Measurements from ENCODE around the gene ABLIM2.

Gene ABLIM2

DNA sequence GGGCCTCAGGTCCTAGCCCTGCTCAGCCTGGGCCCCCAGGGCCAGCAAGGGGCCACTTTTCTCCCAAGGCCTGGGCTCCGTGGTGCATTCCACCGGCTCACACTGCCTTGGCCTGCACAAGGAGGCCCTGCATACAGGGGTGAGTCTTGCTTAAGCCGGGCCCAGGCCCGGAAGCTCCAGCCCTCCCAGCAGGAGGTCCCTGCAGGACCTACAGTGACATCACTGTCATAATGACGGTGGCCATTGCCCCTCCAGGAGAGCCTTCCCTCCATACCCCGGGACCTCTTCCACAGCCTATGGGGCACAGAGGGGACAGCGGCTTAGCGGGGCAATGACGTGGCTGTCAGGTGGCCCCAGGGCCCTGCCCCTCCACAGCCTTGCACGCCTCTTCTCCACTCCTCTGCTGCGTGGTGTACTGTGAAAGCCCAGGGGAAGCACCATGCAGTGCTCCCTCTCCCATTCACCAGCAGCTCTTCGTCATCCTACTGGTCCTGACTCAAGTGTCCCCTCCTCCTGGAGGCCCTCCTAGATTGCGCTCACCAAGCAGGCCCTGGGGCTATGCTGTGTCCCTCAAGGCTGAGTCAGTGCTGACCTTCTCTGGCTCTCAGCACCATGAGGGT, 186.6 kb downstream of the ABLIM2 start:
- DNase-seq, result no peak

DNA sequence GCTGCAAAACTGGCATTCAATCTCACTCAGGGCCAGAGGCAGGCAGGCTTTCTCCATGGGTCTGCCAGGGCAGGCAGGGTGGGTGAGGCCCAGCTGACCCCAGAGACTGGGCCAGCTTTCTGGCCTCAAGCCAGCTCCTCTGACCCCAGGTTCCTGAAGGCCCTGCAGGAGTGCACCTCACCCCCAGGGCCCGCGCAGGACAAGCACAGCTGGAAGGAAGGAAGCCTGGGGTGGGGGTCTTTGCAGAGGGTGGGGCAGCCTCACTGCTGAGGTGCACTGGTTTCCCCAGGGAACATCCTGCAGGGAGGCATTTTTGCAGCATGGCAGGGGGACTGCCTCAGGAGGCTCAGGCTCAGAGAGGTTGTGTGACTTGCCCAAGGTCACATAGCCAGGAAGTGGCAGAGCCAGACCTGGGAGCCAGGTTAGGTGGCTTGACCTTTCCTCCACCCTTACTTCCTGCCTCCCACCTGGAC, 187.4 kb downstream of the ABLIM2 start:
- DNase-seq, result no peak

DNA sequence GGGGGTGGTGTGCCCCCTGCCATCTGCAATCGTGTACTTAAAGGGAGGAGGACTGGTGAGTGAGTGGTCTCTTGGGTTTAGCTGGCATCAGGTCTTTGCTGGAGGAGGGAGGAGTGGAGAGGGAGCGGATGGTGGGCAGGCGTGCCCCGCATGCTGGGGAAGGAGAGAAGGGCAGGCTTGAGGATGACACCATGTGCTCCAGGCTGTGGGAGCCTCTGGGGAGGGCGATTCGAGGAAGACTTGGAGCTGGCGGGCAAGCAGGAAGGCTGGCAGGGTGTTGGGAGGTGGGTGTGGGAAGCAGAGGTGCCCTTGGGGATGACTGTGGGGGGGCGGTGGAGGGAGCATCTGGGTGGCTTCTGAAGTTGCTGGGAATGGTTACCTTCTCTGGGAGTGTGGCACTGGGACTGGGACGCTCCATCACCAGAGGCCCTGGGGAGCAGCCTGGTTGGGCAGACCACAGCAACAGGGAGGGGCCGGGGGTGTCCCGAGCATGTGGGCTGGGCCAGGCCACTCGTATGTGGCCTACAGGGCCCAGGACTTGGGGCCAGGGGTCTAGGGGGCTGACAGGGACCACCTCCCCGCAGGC, 188.2 kb downstream of the ABLIM2 start:
- no peak for DNase-seq

DNA sequence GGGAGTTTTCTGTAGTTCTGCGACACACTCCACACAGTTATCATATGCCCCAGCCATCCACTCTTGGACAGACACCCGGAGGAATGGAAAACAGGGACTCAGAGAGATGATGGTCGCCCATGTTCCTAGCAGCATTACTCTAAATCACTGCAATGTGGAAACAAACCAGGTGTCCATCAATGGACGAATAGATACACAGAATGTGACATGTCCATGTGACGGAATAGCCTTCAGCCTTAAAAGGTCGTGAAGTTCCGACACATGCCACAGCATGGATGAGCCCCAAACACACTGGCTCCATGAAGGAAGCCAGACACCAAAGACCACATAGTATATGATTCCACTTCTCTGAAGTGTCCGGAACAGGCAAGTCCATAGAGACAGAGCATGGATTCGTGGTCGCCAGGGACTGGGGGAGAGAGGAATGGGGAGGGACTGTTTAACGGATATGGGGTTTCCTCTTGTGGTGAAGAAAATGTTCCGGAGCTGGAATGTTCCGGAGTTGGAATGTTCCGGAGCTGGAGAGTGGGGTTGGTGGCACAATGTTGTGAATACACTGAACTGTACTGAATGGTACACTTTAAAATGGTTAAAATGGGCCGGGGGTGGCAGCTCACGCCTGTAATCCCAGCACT, 190.2 kb downstream of the ABLIM2 start:
- DNase-seq, result no peak

DNA sequence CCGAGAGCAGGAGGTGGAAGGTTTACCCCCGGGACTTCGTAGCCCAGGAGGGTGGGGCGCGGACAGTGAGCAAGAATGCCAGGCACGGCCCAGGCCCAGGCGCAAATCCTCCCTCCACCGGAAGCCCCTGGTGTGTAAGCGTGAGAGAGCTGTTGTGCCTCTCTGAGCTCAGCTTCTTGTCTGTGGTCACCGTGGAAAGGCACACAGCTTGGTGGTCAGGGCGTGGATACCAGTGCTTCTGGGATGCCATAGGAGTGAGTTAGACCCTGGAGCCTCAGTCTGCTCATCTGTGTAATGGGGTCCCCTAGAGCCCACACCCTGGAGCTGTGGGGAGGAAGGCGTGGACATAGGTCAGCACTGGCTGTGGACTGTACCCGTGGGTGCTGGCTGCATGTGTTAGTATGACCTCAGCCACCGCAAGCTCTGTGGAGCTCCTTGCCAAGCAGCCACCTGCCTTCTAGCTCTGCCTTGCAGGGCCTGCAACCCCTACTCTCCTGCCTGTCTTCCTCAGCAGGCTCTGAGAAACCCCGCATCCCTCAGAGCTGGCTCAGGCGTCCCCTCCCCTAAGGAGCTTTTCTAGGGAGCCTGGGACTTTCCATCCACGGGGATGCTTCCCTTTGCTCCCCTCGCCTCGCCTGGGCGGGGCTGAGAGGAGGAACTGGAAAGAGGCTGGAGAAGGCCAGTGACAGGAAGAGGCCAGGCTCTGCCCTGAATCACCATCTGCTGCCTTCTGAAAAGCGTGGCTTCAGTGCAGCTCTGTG, 190.9 kb downstream of the ABLIM2 start:
- DNase-seq, result no peak

DNA sequence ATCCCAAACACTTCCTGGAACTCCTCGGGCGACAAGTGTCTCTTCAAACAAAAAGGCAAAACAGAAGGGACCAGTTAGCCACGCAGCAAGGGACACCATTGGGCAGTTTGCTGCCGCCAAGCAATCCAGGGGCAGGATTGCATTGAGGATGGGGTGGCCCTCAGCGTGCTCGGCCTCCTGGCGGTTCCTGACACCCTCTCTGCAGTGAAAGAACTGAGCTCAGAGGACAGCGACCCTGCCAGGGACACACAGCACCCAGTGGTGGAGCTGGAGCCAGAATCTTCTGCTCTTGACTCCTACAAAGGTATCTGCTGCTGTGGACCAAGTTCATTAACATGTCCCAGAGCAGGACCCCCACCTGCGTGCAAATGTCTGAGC, 191.6 kb downstream of the ABLIM2 start:
- DNase-seq, result no peak

DNA sequence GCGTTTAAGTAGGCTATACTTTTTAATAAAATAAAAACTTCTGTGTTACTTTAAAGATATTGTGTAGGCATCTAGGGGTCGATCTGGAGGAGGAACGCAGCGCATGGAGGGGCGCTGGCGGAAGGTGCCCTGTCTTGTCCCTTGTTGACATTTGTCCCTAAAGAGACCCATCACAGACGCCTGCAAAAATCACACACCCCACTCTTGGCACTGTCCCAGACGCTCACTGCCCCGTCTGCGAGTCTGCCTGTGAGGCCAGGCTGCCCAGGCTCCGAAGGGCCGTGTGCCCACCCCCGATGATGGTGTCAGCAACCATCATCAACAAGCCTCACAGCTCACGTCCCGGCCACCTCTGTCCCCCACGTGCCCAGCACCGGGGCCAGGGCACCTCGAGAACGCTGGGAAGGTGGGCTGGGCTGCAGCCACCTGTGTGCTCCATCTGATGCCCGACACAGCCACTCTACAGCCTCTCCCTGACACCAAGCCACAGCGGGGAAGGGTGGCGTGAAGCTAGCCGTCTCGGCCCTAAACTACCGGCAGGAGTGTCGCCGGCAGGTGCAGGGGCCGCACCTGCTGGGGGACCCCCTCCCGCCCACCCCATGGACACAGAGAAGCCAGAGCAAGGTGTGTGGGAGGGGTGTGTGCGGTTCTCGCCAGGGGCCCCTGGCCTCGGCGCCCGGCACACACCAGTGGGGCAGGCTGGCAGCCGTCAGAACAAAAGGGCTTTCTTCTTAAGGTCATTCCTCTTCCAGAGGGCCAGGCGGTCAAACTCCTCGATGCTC, 192.1 kb downstream of the ABLIM2 start:
- DNase-seq, result no peak

DNA sequence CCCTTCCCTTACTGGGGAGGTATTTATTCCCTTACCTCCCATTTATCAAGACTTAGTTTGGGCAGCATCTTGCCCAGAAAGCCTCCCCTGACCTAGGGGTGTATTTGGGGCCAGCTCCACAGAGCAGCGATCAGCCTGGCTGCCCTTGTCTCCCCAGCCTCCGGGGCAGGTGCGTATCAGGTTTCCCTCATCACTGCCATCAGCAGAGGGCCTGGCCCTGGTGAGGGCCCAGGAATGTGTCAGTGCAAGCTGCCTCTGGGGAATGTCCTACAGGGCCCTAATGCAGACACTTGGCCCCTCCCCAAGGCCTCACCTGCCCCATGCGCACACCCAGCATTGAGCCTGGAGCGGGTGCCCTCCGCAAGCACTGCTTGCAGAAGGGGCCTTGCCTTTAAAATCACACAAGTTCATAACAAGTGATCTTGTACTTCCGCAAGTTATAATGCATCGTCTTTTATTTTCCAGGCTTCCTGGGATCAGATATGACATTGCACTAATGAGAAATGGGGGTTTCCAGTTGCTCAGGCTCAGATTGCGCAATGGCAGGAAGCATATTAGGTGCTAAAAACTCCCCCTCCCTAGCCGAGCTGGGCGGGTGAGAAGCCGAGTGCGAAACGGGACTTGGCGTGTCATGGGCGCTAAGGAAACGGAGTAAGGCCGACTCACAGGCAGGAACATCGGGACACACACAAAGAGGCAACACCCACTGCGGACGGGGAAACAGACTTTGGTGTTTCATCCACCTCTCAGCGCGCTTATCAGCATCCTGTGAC, 193.5 kb downstream of the ABLIM2 start:
- peak; percentile 32 for DNase-seq

DNA sequence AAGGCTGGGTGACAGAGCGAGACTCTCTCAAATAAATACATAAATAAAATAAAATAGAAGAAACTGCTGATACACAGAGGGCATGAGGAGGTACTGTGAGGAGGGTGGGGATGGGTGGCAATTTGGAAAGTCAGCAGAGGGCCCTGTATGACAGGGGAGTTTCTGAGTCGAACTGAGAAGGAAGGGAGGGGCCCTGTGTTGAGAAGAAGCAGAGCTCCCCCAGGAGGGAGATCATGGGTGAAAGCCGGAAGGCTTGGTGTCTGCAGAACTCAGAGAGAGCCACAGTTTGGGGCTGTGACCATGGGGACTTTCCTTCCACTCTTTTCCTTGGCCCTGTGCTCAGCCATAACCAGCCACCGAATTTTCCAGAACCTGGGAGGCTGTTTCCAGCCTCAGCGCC, 194.2 kb downstream of the ABLIM2 start:
- DNase-seq, result no peak

DNA sequence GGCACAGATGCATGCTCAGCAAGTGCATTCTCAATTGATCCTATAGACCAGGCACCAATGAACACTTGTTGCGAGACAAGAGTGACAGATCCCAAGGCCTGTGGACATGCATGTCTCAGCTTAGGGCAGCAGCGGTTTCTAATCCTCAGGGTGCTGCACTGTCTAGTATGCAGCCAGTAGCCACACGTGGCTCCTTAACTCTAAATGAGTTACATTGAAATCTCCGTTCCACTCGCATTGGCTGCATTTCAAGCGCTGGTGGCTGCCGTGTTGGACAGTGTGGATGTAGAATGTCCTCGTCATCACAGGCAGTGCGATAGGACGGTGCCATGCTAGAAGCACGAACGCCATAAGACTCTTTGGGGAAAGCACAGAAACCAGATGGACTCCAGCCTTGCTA, 194.9 kb downstream of the ABLIM2 start:
- no peak for DNase-seq

DNA sequence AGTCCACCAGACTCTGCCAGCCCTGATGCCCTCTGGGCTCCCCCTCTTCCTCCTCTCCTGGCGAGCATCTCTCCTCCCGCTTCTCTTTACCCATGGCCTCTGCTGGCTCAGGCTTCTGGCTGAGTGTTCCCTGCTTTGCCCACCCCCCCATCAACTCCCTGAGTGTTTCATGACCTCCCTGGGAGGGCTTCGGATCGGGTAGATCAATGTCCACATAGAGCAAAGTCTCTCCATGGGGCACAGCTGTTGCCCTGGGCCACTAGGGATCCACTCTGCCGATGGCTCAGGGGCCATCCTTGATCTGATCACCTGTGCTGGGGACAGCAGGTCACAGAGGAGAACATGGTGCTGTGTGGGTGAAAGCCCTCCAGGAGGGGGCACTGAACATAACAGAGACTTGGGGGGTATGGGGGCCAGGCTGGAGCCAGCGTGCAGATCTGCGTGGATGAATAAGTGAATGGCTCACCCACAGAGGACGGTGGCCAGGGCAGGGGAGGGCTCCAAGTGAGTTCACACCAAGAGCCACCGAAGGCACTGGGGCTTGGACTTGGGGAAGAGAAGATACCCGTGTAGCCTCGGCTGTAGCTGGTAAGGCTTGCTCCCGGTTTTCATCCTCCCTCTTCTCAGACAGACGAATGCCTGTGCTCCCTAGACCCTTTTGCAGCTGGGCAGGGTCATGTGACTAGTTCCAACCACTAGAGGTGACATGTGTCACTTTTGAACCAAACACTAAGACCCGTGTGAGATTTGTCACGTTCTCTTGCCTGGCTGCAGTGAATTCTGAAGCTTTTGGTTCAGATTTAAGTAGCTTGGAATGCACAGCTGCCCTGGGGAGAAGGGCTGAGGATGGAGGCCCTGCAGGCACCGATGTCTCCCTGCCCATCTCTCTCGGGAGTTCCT, 195.8 kb downstream of the ABLIM2 start:
- no peak for DNase-seq

DNA sequence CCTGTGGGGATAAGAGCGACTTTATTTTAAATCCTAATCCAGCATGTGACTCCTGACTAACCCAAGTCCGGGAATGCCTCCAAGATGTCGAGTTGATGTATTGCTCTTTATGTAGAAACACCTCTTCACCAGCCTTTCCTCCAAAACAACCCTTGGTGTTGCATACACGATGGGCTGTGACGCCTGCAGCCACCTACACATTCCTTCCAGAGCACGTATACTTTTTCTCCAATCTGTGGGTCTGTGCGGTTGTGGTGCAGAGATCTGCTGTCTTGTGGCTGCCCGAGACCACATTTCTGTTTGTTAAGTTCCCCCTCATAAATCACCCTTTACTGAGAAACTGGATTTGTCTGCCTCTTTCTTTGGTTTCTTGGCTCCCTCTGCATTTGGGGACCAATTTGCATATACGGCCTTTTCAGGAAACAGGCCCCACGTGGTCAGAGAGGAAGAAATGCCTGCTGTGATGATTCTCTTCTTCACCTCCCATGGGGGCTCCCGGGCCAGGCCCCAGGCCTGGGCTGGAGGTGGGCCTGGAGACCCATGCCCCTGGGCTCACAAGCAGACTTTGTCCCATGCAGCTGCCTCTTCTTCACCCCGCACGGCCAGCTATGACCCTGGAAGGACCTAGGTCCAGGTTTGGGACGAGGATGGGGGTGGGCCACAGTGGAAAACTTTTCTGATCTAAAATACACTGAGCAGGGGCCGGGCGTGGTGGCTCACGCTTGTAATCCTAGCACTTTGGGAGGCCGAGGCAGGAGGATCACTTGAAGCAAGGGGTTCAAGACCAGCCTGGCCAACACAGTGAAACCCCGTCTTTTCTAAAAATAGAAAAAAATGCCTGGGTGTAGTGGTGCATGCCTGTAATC, 197.6 kb downstream of the ABLIM2 start:
- no peak for DNase-seq

DNA sequence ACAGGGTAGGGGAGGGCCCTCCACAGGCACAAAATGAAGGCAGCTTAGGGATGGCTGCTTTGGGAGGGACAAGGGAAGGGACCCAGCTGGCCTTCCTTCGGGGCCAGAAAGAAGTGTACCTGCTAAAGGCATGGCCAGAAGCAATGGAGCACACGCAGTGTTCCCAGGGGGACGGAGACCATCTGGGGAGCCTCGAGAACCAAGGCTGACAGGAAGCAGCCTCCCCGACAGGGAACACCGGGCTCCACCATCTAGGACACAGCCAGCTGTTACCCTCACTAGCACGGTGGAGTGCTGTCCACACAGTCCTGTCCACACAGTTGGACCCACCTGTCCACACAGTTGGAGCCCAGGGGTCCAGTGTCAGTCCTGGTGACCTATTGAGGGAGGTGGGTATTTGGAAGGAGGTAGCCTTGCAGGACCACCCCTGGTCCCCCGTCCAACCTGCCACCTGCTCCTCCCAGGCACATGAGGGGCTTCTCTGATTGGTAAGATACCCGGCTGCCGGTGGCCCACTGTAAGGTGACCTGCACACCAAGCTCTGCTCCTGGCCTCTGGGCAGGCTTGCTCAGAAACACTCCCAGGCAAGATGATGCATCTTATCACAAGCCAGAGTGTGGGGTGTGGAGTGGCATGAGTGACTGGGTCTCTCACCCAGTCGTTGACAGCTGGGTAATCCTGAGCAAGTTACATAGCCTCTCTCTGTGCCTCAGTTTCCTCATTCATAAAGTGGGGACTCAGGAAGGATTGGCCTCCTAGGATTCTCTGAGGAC, 198.4 kb downstream of the ABLIM2 start:
- DNase-seq, result no peak

DNA sequence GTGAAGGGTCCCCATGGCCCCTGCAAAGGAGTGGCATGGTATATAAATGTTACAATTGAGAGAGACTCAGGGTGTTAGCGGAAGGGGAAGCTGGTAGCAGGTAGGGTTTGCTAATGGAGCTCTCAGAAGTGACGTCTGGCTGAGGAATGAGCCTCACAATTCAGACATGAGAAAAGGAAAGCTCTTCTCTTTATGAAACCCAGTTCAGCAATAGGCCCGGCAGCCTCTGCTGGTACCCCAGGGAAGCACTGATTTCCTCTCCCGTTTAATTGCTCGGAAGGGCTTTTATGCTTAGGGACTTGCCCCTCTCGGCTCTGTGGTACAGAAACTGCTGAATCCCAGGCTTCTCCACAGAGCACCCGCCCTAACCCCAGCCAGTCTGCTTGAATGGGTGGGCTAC, 199.5 kb downstream of the ABLIM2 start:
- no peak for DNase-seq

DNA sequence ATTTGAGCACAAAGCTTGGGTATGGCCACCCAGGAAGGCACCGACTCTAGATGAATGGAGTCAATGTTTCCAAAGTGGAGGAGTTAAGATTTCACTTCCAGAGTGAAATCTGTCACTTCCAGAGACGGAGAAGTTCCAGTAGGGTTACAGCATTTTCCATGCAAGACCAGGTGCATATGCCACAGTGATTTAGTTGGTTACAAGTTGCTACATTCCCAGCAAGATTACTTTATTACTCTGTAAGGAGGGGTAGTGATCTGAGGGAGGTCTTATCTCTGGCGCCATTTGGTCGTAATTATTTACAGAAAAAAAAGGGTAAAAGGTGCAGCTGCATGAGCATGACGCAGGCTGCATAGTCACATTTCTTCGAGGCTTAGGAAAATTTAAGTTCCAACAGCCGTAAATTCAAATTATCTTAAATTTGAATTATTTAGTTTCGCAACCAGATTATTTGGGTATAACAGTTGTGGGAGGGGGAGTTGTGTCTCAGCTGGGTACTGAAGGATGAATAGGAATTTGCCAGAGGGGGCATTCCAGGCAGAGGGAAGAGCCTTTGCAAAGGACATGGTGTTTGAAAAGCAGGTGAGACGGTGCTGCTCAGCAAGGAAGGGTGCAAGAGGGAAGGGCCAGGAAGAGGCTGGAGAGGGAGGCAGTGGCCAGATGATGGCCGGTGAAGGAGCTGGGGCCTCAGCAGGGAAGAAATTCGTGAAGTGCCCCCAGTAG, 201.5 kb downstream of the ABLIM2 start:
- DNase-seq, result no peak

DNA sequence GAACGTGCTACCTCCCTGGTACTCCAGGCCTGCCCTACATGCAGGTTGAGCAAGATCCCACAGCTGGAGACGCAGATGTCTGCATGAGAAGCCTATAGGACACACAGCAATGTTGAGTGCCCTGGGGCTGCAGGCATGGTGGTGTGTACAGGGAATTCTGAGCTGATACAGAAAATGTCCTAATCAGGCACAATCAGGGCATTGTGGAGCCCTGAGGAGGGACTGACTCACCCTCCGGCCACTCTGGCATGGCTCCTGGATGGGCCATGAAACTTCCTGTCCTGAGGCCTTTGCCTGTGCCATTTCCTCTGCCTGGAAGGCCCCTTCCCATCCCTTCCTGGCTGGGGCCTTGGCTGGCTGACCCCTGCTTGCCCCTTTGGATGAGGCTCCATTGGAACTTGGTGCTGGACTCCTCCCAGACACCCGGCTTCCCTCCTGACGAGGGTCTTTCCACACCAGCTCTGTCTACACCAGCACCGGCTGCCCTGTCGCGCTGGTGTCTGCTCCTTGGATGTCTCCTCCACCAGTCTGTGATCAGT, 202.3 kb downstream of the ABLIM2 start:
- no peak for DNase-seq

DNA sequence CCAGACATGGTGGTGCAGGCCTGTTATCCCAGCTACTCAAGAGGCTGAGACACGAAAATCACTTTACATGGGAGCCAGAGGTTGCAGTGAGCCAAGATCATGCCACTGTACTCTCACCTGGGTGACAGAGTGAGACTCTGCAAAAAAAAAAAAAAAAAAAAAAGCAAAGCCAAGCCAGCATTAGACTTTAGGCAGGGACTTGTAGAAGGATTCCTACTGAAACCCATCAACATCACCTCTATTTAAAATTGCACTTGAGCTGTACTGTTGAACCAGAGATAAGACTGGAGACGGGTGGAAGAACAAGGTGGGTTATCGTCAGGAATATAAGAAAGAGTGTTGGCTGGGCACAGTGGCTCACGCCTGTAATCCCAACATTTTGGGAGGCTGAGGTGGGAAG, 203.2 kb downstream of the ABLIM2 start:
- DNase-seq, result no peak

DNA sequence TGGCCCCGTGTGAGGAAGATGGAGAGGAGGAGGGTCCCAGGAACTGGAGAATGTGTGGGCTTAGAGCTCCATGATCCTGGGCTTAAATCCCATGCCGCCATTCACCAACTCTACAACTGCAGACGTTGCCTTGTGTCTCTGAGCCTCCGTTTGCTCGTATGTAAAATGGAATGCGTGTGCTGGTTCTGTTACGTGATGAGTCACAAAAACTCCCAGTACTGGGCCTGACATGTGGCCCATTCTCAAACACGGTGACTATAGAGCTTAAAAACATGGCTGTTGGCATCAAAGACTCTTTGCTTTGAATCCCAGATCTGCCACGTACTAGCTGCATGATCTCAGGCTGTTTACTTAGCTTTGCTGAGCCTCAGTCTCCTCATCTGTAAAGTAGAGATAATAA, 206.0 kb downstream of the ABLIM2 start:
- DNase-seq, result no peak

Data from effector CD4-positive, alpha-beta T cell (primary cell).